HG03469 (cell line): ENCODE results near the gene LONRF3.

Experiments used
- ATAC-seq: cut with Tn5 transposase; IDR thresholded peaks from one replicate; pipeline ENCODE4 v1.9.1; 2021; ENCODE audit warnings: mild to moderate bottlenecking, moderate library complexity, moderate number of reproducible peaks; ENCODE audit not compliant: unreplicated experiment

LONRF3 gene

GRCh38 chrX:118974088-118974907 lies at the start of gene LONRF3:
LONRF3 (plus strand) TSS chrX:118974618; CDS start chrX:118974781, 163 bp downstream.
- no peak for ATAC-seq

DNA sequence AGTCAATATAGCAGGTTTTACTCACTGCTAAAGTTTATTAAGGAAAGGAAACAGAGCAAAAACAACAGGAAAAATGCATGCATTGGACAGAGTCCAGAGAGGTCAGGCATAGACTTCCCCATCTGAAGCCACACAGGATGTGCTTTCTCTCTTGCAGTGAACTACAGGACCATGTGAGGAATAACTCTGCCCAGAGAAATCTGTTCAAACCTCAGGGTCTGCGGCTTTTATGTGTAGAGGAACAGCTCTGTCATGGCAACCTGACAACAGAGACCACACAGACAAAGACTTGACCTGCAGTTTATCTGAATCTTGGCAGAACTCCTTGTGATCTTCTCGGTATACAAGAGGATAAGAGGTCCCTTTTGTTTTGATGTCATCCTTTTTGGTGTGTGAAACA lies 46.3 kb upstream of the LONRF3 start:
- ATAC-seq, result no peak

DNA sequence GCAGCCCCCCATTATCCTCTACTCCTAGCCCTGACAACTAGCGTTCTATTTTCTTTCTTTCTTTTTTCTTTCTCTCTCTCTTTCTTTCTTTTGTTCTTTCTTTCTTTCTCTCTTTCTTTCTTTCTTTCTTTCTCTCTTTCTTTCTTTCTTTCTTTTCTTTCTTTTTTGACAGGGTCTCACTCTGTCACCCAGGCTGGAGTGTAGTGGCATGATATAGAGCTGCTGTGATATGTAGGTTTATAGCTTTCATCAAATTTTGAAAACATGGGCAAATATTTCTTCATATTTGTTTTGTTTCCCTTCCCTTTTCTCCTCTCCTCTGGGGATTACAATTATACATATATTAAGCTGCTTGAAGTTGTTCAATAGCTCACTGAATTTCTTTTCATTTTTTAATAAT lies 39.1 kb upstream of the LONRF3 start:
- no peak for ATAC-seq

DNA sequence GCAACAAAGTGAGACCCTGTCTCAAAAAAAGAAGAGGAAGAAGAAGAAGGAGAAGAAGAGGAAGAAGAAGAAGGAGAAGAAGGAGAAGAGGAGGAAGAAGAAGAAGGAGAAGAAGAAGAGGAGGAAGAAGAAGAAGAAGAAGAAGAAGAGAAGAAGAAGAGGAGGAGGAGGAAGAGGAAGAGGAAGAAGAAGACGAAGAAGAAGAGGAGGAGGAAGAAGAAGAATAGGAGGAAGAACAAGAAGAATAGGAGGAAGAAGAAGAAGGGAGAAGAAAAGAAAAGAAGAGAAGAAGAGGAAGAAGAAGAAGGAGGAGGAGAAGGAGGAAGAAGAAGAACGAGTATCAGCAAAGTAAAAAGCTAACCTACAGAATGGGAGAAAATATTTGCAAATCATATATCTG lies 33.3 kb upstream of the LONRF3 start:
- ATAC-seq, result no peak

DNA sequence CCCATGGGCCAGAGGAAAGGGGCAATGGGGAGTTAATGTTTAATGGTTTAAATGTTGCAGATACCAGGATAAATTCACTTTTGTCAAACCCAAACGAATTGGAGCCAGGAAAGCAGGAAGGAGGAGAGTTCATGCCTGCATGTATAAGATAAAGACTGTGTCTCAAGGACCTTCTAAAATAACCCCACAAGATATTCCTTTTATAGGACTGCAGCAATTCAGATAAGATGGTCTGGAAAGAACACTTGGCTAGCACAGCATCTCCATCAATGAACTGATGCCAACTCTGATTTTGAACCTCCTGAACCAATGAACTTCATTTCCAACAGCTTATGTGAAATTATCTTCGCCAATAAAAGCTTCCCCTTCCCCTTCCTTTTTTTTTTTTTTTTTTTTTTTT lies 31.3 kb upstream of the LONRF3 start:
- no peak for ATAC-seq

DNA sequence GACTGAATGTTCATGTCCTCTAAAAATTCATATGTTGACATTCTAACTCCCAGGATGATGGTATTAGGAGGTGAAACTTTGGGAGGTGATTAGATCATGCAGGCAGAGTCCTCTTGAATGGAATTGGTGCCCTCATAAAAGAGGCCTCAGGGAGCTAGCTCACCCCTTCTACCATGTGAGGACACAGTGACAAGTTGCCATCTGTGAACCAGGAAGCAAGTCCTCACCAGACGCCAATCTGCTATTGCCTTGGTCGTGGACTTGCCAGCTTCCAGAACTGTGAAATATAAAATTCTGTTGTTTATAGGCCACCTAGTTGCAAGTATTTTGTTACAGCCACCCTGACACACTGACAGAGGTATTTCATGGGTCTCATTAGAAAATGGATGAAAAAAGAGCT lies 28.5 kb upstream of the LONRF3 start:
- ATAC-seq, result no peak

DNA sequence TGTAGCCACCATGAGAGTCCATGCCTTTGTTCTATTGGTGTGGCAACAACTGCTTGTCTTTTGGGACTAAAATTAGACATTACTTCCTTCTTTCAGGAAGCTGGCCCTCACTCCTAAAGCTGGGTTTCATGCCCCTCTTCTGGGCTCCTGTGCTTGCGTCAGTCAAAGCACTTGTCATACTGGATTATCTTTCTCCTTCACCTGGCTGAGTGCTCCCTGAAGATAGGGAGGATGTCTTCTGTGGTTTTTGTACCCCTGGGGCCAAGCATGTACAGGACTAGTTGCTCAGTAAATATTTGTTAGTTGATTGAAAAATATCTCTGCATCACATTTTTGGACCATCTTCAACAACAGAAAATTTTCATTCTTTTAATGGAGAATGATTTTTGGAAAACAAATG lies 26.1 kb upstream of the LONRF3 start:
- ATAC-seq, result no peak

DNA sequence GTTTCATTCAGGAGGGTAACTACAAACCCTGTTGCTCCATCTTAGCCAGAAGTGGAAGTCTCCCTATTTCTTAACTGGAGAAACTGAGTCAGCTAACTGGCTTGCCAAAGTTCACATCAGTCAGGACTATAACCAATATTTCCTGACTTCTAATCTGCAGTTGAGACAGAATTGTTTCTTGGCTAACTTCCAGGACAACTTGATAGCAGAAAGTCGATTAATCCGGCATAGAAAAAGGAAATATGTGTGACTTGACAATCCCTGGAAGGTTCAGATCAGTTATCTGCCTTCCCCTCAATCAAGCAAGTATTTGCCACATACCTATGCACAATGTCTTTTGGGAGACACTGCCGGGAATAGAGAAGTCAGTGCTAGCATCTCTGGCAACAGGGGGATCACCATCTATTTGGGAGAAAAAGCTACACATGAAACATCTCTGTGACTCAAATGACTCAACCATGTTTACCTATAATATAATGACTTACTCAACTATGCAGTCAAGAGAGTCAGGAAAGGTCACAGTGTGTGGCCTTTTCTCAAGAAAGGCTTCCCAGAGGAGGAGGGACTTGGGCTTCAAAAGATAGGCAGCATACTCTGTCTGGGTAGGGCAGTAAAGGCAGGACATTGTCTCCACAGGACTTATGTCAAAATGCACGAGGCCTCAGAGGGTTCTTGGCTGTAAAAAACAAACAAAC lies 12.4 kb upstream of the LONRF3 start:
- no peak for ATAC-seq

DNA sequence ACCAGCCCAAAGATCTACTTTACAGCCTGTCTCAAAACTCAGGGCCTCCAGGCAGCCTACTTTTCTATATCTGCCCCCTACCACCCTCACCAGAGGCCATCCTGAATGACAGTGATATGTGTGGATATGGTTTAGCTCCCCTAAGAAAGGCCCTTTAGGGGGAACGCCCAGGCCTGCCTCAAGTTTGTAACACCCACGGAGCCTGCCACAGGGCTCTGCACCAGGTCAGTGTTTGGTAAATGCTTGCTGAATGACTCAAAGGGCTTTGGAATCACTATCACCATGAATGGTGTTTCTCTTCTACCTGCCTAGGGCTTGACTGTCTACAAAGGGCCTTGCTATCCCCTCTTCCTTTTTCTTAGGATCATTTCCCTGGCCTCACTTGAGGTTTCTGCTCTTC lies 11.3 kb upstream of the LONRF3 start:
- no peak for ATAC-seq

DNA sequence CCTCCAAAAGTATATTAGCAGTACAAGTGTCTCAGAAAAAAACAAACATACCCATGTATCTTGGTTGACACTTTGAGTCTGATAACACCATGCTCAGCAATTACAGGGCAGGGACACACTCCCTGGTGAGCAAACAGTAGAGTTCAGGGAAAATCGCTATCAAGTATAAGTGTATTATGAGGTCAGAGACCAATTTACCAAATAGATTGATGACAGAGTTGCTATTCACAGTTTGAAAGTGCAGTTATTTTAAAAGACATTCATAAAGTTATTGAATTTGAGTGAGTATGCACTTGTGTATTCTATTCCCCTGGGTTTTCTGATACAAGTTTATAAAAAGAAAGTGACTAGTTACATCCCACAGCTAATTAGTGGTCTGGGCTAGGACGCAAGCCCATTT lies 10.2 kb upstream of the LONRF3 start:
- no peak for ATAC-seq

- no peak for ATAC-seq
These were observed 9.0 kb upstream of the LONRF3 start for GRCh38 chrX:118965395-118965794.

GRCh38 chrX:118968031-118968430 lies 6.4 kb upstream of the LONRF3 start:
- ATAC-seq, result no peak

DNA sequence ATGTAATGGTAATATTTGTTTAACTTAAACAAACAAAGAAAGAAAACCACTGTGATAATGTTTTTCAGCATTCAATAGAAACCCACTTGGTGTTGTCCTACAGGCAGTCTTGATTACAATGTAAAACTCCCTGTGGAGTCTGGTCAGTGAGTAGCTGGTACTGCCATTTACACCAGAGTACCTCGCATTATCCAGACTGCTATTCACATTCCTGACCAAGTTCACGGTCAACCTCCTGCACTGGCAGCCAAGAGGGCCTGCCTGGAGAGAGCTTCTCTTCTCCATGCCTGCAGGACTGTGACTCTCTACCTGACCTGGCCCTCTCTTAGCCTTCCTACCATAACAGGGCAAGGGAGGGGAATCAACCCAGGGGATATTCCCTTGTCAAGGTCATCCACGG lies 2.9 kb upstream of the LONRF3 start:
- ATAC-seq, result no peak

DNA sequence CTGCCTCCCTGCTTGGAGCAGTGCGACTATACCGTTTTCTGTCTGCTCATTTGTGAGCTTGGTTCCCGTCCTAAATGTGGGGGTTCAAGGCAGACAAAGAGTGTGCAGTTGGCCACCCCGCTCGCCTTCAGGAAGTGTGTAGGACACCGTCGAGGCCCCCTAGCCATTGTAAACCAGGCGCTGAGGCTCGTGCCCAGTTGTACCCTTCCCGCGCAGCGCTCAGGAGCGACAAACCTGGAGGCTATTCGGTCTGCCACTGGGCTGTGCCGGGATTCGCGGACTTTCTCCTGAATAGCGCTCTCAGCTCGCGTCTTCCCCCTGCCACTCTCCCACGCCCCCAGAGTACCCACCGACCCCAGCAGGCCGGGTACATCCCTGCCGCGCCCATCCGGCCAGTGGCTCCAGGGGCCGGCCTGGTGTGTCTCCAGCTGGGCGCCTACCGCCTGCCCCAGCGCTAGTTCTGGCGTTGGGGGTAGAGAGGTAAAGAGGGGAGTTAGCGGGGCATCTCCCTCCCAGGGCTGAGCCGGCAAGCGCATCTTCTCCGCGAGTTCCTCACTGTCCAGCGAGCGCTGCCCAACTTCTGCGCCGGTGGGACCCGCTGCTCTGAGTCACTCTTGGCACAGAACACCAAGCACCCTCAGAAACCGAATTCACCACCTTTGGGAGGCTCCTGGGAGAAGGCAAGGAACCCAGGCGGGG lies 880 bp upstream of the LONRF3 start:
- no peak for ATAC-seq

DNA sequence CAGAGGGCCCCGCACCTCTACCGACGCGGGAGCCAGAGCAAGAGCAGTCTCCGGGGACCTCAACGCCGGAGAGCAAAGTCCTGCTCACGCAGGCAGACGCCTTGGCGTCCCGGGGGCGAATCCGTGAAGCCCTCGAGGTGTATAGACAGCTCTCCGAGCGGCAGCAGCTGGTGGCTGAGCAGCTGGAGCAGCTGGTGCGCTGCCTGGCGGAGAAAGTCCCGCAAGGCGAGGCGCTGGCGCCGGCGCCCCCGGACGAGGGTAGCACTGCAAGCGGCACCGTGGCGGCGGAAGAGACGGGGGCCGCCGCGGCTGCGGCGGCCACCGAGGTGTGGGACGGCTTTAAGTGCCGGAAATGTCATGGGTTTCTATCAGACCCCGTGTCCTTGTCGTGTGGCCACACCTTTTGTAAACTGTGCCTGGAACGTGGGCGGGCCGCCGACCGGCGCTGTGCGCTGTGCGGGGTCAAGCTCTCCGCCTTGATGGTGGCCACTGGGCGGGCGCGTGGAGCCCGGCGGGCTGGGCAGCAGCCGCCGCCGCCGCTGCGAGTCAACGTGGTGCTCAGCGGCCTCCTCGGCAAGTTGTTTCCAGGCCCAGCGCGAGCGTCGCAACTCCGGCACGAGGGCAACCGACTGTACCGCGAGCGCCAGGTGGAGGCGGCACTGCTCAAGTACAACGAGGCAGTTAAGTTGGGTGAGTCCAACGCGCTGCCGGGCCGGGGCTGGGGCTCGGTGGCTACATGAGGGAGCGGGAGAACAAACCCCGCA lies 672 bp downstream of the LONRF3 start:
- ATAC-seq, result no peak

DNA sequence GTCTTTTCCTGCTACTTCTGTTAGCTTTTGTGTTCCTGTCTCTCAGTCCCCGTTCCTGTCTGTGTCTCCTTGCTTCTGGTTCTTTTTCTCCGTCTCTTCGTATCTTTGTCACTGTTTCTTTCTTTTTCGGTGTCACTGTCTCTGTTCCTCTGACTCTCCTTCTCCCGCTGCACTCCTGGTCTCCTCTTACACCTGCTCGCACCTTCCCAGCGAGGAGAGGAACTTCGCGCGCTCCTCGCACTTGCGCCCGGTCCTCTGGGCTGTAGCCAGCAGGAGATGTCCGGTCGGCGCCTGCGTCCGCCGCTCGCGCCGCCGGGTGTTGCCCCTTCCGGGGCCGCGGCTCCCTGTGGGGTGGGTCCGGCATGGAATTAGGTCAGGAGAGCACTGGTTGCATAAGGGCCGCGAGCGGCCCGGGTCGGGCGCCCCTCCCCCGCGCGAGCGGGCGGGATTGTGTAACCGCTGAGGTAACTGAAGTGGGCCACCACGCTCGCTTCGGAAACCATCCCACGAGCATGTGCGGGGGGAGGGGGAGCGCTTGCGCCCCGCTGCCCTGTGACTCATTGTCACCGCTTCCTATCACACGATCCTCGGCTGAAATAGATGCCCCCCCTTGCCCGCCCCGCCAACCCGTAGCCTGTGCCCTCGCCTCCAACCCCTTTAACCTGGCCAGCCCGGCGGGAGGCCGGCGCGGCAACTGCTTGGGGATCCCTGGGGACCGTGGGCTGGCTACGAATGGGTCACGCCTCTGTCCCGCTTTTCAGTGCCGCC lies 1.6 kb downstream of the LONRF3 start:
- ATAC-seq, result no peak

GRCh38 chrX:118976599-118977340 lies 2.4 kb downstream of the LONRF3 start:
- ATAC-seq, result no peak

- ATAC-seq, result no peak
These were observed 3.0 kb downstream of the LONRF3 start for GRCh38 chrX:118977424-118977823.

DNA sequence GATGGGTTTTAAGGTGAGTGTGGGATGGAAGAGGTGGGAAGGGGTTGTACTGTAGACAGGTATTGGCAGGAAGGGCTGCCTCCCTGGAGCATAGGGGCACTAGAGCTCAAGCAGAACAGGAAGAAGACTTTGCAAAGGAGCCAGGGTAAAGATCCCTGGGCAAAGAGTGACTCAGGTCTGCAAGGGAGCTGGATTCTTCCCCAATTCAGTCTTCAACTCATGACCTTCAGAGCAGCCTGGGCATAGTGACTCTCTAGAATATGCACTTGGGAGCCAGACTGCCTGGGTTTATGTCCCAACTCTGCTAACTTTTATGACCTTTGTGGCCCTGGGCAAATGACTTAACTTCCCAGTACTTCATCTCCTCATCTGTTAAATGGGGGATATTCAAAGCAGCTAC lies 4.0 kb downstream of the LONRF3 start:
- no peak for ATAC-seq

DNA sequence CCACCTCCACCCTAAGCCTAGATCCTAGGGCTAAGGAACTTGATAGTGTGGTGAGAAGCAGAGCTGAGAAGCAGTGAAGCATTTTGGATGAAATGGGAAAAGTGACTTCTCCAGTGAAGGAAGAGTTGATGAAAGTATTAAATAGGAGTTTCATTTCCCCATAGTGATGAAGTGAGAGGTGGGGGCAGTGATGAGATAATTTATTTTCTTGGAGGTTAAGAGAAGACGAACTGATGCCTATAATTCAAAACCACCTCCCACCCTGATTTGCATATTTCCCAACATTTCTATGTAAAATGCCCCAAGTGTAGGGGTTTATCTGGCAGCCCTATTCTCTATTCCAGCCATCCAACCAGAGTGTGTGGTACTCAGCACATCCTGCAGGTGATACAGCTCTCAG lies 6.3 kb downstream of the LONRF3 start:
- ATAC-seq, result no peak
